HepG2 (cell line): ENCODE results near the gene SEMA6B.

Experiments
- HNRNPUL1 ChIP-seq: fragments of 200-400 bp; formaldehyde crosslinking; IDR thresholded peaks from 2 replicates; pipeline ENCODE4 v1.6.1; 2017; ENCODE audit warnings: low read depth, mild to moderate bottlenecking, low read length, moderate library complexity
- PAF1 ChIP-seq: IDR thresholded peaks from 2 replicates; pipeline ENCODE4 v1.6.1; 2016; ENCODE audit warnings: missing genetic modification reagents, missing compliant biosample characterization
- POLR2AphosphoS2 ChIP-seq: IDR thresholded peaks from 2 replicates; pipeline ENCODE4 v1.6.1; 2011; ENCODE audit warnings: low read depth, low read length, improper control_type of control experiment
- TF ChIP-seq, protein P1 (sequence below): sonication (generic); formaldehyde crosslinking; IDR thresholded peaks from 2 replicates; pipeline ENCODE4 v1.4.0; 2020; ENCODE audit warnings: missing genetic modification reagents

DNA sequence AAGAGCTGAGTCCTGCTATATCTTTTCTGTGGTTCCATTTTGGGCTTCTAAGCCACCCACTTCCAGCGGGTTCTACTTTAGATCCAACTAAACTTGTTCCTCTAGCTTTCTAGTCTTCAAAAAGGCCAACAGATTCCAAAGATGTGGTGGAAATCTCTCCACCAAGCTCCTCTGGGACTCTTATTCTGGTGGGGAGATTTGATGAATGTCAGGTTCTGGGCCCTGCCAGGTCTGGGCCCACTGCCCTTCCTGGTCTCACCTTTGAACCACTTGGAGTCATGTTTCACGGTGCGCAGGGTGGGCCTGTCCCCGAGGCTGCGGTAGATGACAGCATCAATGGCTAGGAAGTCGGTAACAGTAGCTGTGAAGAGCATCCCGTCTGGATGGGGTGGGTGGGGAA lies 4.8 kb downstream of the SEMA6B start:
- TF ChIP-seq, protein P1, sequence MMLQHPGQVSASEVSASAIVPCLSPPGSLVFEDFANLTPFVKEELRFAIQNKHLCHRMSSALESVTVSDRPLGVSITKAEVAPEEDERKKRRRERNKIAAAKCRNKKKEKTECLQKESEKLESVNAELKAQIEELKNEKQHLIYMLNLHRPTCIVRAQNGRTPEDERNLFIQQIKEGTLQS (CRISPR knock-in tag): no peak
- TF ChIP-seq PAF1 (CRISPR knock-in tag) (no peak), HNRNPUL1 (no peak), POLR2AphosphoS2 (no peak)
